Fibroblast of the aortic adventitia (primary cell): ENCODE data around the gene EYS. TPM values are rescaled to one million over a fixed set of nuclear protein-coding genes. Genes with fewer than 3 reads are reported as not detected.

Experiments used
- DNase-seq: peaks from one replicate; pipeline ENCODE4 v3.0.0-alpha.2; 2010; ENCODE audit warnings: low read depth
- H3K4me3 ChIP-seq: 2 replicates; pipeline ENCODE4 v1.5.1; 2011; ENCODE audit warnings: low read depth, mild to moderate bottlenecking, control low read depth, low read length, moderate library complexity
- CTCF ChIP-seq: IDR thresholded peaks from 2 replicates; pipeline ENCODE4 v1.5.1; 2011; ENCODE audit warnings: mild to moderate bottlenecking, low read length, control low read depth, inconsistent platforms; ENCODE audit not compliant: insufficient read depth
- total RNA-seq: library from RNA; depleted of rRNA; stranded (reverse); fragments of >200 nt; gene quantifications from 2 replicates; pipeline ENCODE4 v1.2.3, GENCODE V29; 2012; ENCODE audit warnings: low replicate concordance

The EYS gene
- total RNA-seq, 1 donor, result 0.09 TPM

DNA sequence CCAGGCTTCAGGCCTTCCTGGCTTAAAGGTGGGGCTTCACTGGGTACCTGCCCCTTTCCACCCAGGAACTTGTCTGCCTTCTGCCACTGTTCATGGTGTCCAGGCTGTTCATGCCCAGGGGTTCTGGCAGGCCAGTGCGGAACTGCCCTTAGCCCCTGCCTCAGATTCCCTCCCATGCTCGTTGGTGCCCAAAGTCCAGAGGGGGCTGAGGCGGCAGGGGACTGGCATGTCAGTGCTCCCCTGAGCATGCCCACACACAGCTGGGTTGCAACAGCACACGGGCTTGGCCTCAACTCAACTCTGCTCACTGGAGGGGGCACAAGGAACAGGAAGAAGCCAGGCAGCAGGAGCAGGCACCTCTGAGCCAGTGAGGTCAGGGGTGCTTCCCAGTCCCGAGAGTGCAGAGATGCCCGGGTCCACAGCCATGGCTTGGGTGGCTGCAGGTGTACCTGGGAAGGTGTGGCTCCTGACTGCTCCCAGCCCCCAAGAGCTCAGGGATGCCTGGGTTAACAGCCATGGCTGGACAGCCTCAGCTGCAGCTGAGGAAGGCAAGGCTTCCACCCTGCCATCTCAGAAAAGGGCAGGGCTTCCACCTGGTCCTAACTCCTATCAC, 845.9 kb downstream of the EYS start:
- no peak for DNase-seq
- no peak overlapping the region for H3K4me3 ChIP-seq
- TF ChIP-seq CTCF, result no peak

GRCh38 chr6:64860203-64860602, 846.8 kb downstream of the EYS start:
- DNase-seq, result no peak
- no peak for TF ChIP-seq CTCF
- no peak overlapping the region for H3K4me3 ChIP-seq

DNA sequence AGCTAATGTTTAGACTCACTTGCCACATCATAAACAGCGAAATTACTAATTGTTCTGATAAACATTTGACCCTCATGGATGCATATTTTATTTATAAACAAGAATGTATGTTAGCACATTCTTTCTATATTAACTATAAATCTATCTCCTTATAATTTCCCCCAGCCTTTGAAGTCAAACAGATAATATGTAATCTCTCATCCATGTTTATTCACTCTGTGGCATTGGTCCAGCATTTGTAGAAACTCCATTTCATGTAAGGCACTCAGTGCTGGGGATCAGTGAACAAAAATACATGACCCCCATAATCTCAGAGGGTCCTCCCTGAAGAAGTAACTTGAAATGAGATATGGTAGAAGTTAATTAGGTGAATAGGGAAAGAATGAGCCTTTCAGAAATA, 856.9 kb downstream of the EYS start:
- TF ChIP-seq CTCF, result no peak
- H3K4me3 ChIP-seq, result no peak overlapping the region
- no peak for DNase-seq

GRCh38 chr6:64848467-64848866, 858.6 kb downstream of the EYS start:
- TF ChIP-seq CTCF, result no peak
- H3K4me3 ChIP-seq, result no peak overlapping the region
- no peak for DNase-seq

- TF ChIP-seq CTCF, result no peak
- no peak overlapping the region for H3K4me3 ChIP-seq
- no peak for DNase-seq
Observed at GRCh38 chr6:64847396-64847795, 859.6 kb downstream of the EYS start.

GRCh38 chr6:64838726-64839125, 868.3 kb downstream of the EYS start:
- no peak for DNase-seq
- TF ChIP-seq CTCF, result no peak
- no peak overlapping the region for H3K4me3 ChIP-seq

- TF ChIP-seq CTCF, result no peak
- H3K4me3 ChIP-seq, result no peak overlapping the region
- DNase-seq, result no peak
Observed at GRCh38 chr6:64831680-64832079, 875.3 kb downstream of the EYS start.
